H1 (cell line): ENCODE data around the gene SEMA3B. TPM values are rescaled to one million over a fixed set of nuclear protein-coding genes. Genes with fewer than 3 reads are reported as not detected.

ENCODE experiments used
- CTCF ChIA-PET: fragments of 300-600 bp; sonication (Branson Sonifier 250); formaldehyde crosslinking; loops from one replicate; lab custom pipeline; 2021; ENCODE audit not compliant: partially characterized antibody; lab: Charles Lee
- POLR2A ChIA-PET: fragments of 300-600 bp; sonication (Branson Sonifier 250); formaldehyde crosslinking; loops from one replicate; lab custom pipeline; 2021; ENCODE audit warnings: inconsistent platforms; ENCODE audit not compliant: partially characterized antibody; lab: Charles Lee
- DNase-seq, 2 experiments: peaks; one replicate each; pipeline versions ENCODE4 v3.0.0 to v3.0.0-alpha.2; 2010 to 2022; ENCODE audit warnings: low spot score in 2 of 2, low read depth in 1 of 2, mixed read lengths in 1 of 2
- FAIRE-seq: peaks from 2 replicates; lab custom pipeline; 2011; peaks lifted over from hg19 to GRCh38; lab: Jason Lieb, UNC
- H2AFZ ChIP-seq: 2 replicates; pipeline ENCODE4 v1.8.1; 2012; ENCODE audit warnings: low read length, inconsistent platforms
- H2AK5ac ChIP-seq: 2 replicates; pipeline ENCODE4 v1.6.1; 2013; ENCODE audit warnings: low read depth, low read length
- H2BK120ac ChIP-seq: replicated peaks from 2 replicates; pipeline ENCODE3; 2013; ENCODE audit warnings: low read depth, low read length, inconsistent platforms
- H2BK12ac ChIP-seq: 2 replicates; pipeline ENCODE4 v1.6.1; 2013; ENCODE audit warnings: low read depth, low read length
- H2BK15ac ChIP-seq: 2 replicates; pipeline ENCODE4 v1.6.1; 2013; ENCODE audit warnings: low read length
- H2BK20ac ChIP-seq: 2 replicates; pipeline ENCODE4 v1.6.1; 2013; ENCODE audit warnings: low read length
- H2BK5ac ChIP-seq: 2 replicates; pipeline ENCODE4 v1.6.1; 2013; ENCODE audit warnings: low read depth, low read length
- H3K14ac ChIP-seq: 2 replicates; pipeline ENCODE4 v1.6.1; 2013; ENCODE audit warnings: inconsistent platforms; ENCODE audit not compliant: insufficient read length
- H3K18ac ChIP-seq: 2 replicates; pipeline ENCODE4 v1.6.1; 2013; ENCODE audit warnings: low read length; ENCODE audit errors: extremely low read depth
- H3K23ac ChIP-seq: 2 replicates; pipeline ENCODE4 v1.6.1; 2013; ENCODE audit warnings: inconsistent platforms; ENCODE audit not compliant: insufficient read length
- H3K23me2 ChIP-seq: 2 replicates; pipeline ENCODE4 v1.6.1; 2013; ENCODE audit warnings: low read depth, low read length
- H3K27ac ChIP-seq: 2 replicates; pipeline ENCODE4 v1.6.1; 2011; ENCODE audit warnings: low read depth, low read length, inconsistent platforms
- H3K27me3 ChIP-seq, 4 experiments: replicated peaks in 1 of 4; 1 replicate in 1 of 4; 2 replicates in 3 of 4; pipeline versions ENCODE4 v1.6.1 to v1.8.1; 2011 to 2013; ENCODE audit warnings: low read length in 3 of 4, mild to moderate bottlenecking in 3 of 4, inconsistent platforms in 2 of 4, mixed read lengths in 2 of 4, moderate library complexity in 1 of 4; ENCODE audit not compliant: control insufficient read depth in 3 of 4, insufficient read depth in 3 of 4; ENCODE audit errors: extremely low read depth in 1 of 4
- H3K36me3 ChIP-seq, 4 experiments: 2 replicates each; pipeline versions ENCODE4 v1.6.1 to v1.8.1; 2011 to 2013; ENCODE audit warnings: mild to moderate bottlenecking in 4 of 4, low read length in 3 of 4, moderate library complexity in 2 of 4, control low read depth in 1 of 4, inconsistent platforms in 1 of 4; ENCODE audit not compliant: insufficient read depth in 4 of 4, control insufficient read depth in 2 of 4
- H3K4ac ChIP-seq: replicated peaks from 2 replicates; pipeline ENCODE3; 2013; ENCODE audit warnings: low read length, low read depth, mixed read lengths, inconsistent platforms; ENCODE audit not compliant: insufficient read length
- H3K4me1 ChIP-seq, 4 experiments: replicated peaks in 1 of 4; 1 replicate in 1 of 4; 2 replicates in 3 of 4; pipeline versions ENCODE4 v1.6.1 to v1.8.1; 2011 to 2013; ENCODE audit warnings: low read length in 3 of 4, inconsistent platforms in 2 of 4, mixed read lengths in 1 of 4; ENCODE audit not compliant: insufficient read depth in 4 of 4, control insufficient read depth in 3 of 4
- H3K4me2 ChIP-seq, 2 experiments: 2 replicates each; pipeline versions ENCODE4 v1.6.1 to v1.8.1; 2011 to 2013; ENCODE audit warnings: low read depth in 2 of 2, low read length in 2 of 2, control low read depth in 1 of 2, inconsistent platforms in 1 of 2, mild to moderate bottlenecking in 1 of 2; ENCODE audit not compliant: insufficient read depth in 1 of 2
- H3K4me3 ChIP-seq, 4 experiments: fragments of 200-600, 300-600 bp in 1 of 4; sonication (generic), shearing (Covaris generic), sonication (Bioruptor Twin) in 1 of 4; 2 replicates each; pipeline versions ENCODE4 v1.5.1 to v1.8.1; 2011 to 2016; ENCODE audit warnings: low read length in 4 of 4, low read depth in 3 of 4, control low read depth in 2 of 4, inconsistent platforms in 2 of 4, mild to moderate bottlenecking in 2 of 4, mixed read lengths in 1 of 4, moderate library complexity in 1 of 4; ENCODE audit not compliant: insufficient read depth in 2 of 4; ENCODE audit errors: extremely low read depth in 1 of 4
- H3K56ac ChIP-seq: replicated peaks from 2 replicates; pipeline ENCODE3; 2013; ENCODE audit warnings: low read depth, mild to moderate bottlenecking, mixed read lengths, low read length, inconsistent platforms; ENCODE audit not compliant: insufficient read length
- H3K79me1 ChIP-seq: 2 replicates; pipeline ENCODE4 v1.6.1; 2013; ENCODE audit warnings: low read depth, low read length, control low read depth
- H3K79me2 ChIP-seq, 2 experiments: 2 replicates each; pipeline versions ENCODE4 v1.6.1 to v1.8.1; 2012 to 2013; ENCODE audit warnings: low read length in 2 of 2, mild to moderate bottlenecking in 2 of 2, inconsistent platforms in 1 of 2; ENCODE audit not compliant: insufficient read depth in 2 of 2, control insufficient read depth in 1 of 2
- H3K9ac ChIP-seq, 4 experiments: replicated peaks in 1 of 4; 1 replicate in 1 of 4; 2 replicates in 3 of 4; pipeline versions ENCODE4 v1.6.1 to v1.8.1; 2011 to 2013; ENCODE audit warnings: low read depth in 3 of 4, low read length in 3 of 4, control low read depth in 2 of 4, mild to moderate bottlenecking in 2 of 4, moderate library complexity in 2 of 4, inconsistent platforms in 1 of 4; ENCODE audit errors: extremely low read depth in 1 of 4
- H3K9me3 ChIP-seq, 2 experiments: 2 replicates each; pipeline versions ENCODE4 v1.6.1 to v1.8.1; 2012 to 2013; ENCODE audit warnings: mild to moderate bottlenecking in 2 of 2, moderate library complexity in 2 of 2, control low read depth in 1 of 2, inconsistent platforms in 1 of 2, low read depth in 1 of 2, low read length in 1 of 2, mixed read lengths in 1 of 2; ENCODE audit not compliant: insufficient read depth in 2 of 2
- H4K20me1 ChIP-seq, 2 experiments: replicated peaks in 1 of 2; 2 replicates each; pipeline versions ENCODE3 to v1.8.1; 2011 to 2013; ENCODE audit warnings: inconsistent platforms in 2 of 2, low read length in 2 of 2, mild to moderate bottlenecking in 1 of 2; ENCODE audit not compliant: insufficient read depth in 2 of 2, control insufficient read depth in 1 of 2
- H4K5ac ChIP-seq: 2 replicates; pipeline ENCODE4 v1.6.1; 2013; ENCODE audit warnings: low read length, low read depth, mixed read lengths, inconsistent platforms; ENCODE audit not compliant: insufficient read length
- H4K8ac ChIP-seq: 2 replicates; pipeline ENCODE4 v1.8.0; 2013; ENCODE audit warnings: mild to moderate bottlenecking, moderate library complexity, low read length, inconsistent platforms; ENCODE audit not compliant: insufficient read depth; ENCODE audit errors: extremely low read depth
- H4K91ac ChIP-seq: replicated peaks from 2 replicates; pipeline ENCODE3; 2013; ENCODE audit warnings: low read length, mixed read lengths, inconsistent platforms; ENCODE audit not compliant: insufficient read length
- ASH2L ChIP-seq: fragments of 200-600, 300-600 bp; sonication (generic); IDR thresholded peaks from one replicate; pipeline ENCODE4 v1.7.1; 2017; ENCODE audit warnings: low read length
- BCL11A ChIP-seq, 2 experiments: IDR thresholded peaks; one replicate each; pipeline ENCODE4 v1.6.1; 2011; ENCODE audit warnings: low read depth in 2 of 2, low read length in 2 of 2, mild to moderate bottlenecking in 2 of 2
- CEBPB ChIP-seq: IDR thresholded peaks from 2 replicates; pipeline ENCODE4 v1.6.1; 2012; ENCODE audit warnings: low read depth, low read length
- EP300 ChIP-seq, 2 experiments: IDR thresholded peaks; 1 replicate in 1 of 2; 2 replicates in 1 of 2; pipeline ENCODE4 v1.6.1; 2011 to 2012; ENCODE audit warnings: low read depth in 2 of 2, low read length in 2 of 2, mild to moderate bottlenecking in 2 of 2, borderline replicate concordance in 1 of 2, inconsistent platforms in 1 of 2, moderate library complexity in 1 of 2
- FOSL1 ChIP-seq: IDR thresholded peaks from 2 replicates; pipeline ENCODE4 v1.6.1; 2011; ENCODE audit warnings: mild to moderate bottlenecking, low read depth, low read length, moderate library complexity; ENCODE audit not compliant: insufficient read depth
- KDM4A ChIP-seq: IDR thresholded peaks from one replicate; pipeline ENCODE4 v1.7.1; 2012; ENCODE audit warnings: low read depth, mild to moderate bottlenecking, moderate library complexity, low read length, inconsistent platforms; ENCODE audit not compliant: severe bottlenecking
- KDM5A ChIP-seq: fragments of 200-600 bp; IDR thresholded peaks from 2 replicates; pipeline ENCODE4 v1.7.1; 2012; ENCODE audit warnings: mild to moderate bottlenecking, low read length, inconsistent platforms, mixed read lengths
- NRF1 ChIP-seq: IDR thresholded peaks from 2 replicates; pipeline ENCODE4 v1.6.1; 2011; ENCODE audit warnings: mild to moderate bottlenecking, low read depth, low read length, improper control_type of control experiment
- SIX5 ChIP-seq: IDR thresholded peaks from 2 replicates; pipeline ENCODE4 v1.6.1; 2011; ENCODE audit warnings: mild to moderate bottlenecking, low read depth, low read length
- SP1 ChIP-seq: IDR thresholded peaks from 2 replicates; pipeline ENCODE4 v1.6.1; 2011; ENCODE audit warnings: low read depth, low read length
- TAF7 ChIP-seq: optimal IDR thresholded peaks from 2 replicates; pipeline ENCODE3; 2011; ENCODE audit warnings: low read depth, mild to moderate bottlenecking, inconsistent platforms, low read length, moderate library complexity, borderline replicate concordance
- WGBS, 2 experiments: shearing (Covaris generic) in 1 of 2; methylation state at CpG; one replicate each; pipeline versions ENCODE4 v1.1.6 to v1.1.7; 2013 to 2015; ENCODE audit warnings: low lambda C conversion rate in 2 of 2, mixed read lengths in 2 of 2, inconsistent platforms in 1 of 2, low coverage in 1 of 2, missing lambda C conversion rate in 1 of 2; ENCODE audit not compliant: insufficient replicate concordance in 2 of 2, insufficient coverage in 1 of 2, insufficient read length in 1 of 2; ENCODE audit errors: extremely low coverage in 1 of 2, missing lambda C conversion rate in 1 of 2; 5-methylcytosine and 5-hydroxymethylcytosine counted together
- polyA plus RNA-seq, 7 experiments: library from polyadenylated mRNA; depleted of rRNA in 3 of 7; stranded (reverse) in 5 of 7; unstranded in 2 of 7; fragments of >200 nt in 5 of 7; fragments of 200-250 nt in 2 of 7; gene quantifications; 1 replicate in 5 of 7; 2 replicates in 1 of 7; 4 replicates in 1 of 7; pipeline versions ENCODE4 v1.2.1 to v1.2.3, GENCODE V29; 2011 to 2013; ENCODE audit warnings: missing spikeins in 2 of 7, mixed read lengths in 2 of 7
- total RNA-seq: library from RNA; stranded (reverse); fragmentation: NEBNext Ultra II Directional; extraction: Animal tissue kit (Norgen Biotek cat#: 25700); gene quantifications from 2 replicates; pipeline ENCODE4 v1.2.1, GENCODE V29; 2021
- TF ChIP-seq, protein P1 (sequence below): IDR thresholded peaks from 2 replicates; pipeline ENCODE4 v1.6.1; 2012; ENCODE audit warnings: low read length, inconsistent platforms

Gene SEMA3B
- total and polyA plus RNA-seq, 2 of the 8 experiments (the other 6 are each of a cell fraction or from before 2014, with no cell fraction given): 3.0 to 4.7 TPM

DNA sequence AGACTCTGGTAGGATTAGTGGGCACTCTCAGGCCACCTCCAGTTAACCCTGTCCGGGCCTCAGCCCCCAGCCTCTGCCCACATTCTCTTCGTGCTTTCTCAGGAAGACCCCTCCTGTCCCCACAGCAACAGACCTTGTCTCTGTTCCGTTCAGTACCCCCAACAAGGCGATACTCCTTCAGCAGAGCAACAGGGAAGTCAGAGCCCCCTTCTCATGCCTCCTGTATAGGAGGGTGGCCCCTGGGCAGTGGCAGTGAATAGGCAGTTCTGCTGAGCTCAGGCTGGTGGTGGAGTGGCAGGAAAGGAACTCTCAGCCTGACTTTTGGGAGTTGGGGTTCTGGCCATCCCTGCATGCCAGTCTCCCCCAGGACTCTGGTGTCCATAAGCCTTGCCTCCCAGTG is 513 bp downstream of the SEMA3B start:
- ChIA-PET CTCF (interaction anchor here (1.5 to 53.5 kb wide), 5 partner anchors 12 to 75 kb away, joined by 4 to 2149 read pairs (median 58); partner anchors contain the start of genes GNAI2, IFRD2 and SLC38A3), POLR2A (interaction anchor here (1.0 to 4.4 kb wide), 2 partner anchors 10 to 30 kb away, joined by 3 to 35 read pairs; partner anchors contain the start of genes HYAL3 and NAA80)
- H3K4me1 ChIP-seq: peaks cover 0 to 44% (median 32%) of the 10 kb centered on the region in 4 experiments; a peak in 6 of 7 replicates
- DNase-seq: no peak
- no peaks in the 10 kb centered on the region for H3K36me3 ChIP-seq
- H2BK20ac ChIP-seq: peak overlapping the region; percentile 72; the same call in 1 of the 2 replicates
- H3K4me3 ChIP-seq: no peak overlapping the region
- no peak overlapping the region for H3K9ac ChIP-seq
- H3K4ac ChIP-seq: no peak overlapping the region
- no peak overlapping the region for H3K56ac ChIP-seq
- no peak overlapping the region for H3K14ac ChIP-seq
- 80% methylated on average over 4 of the region's 4 CpGs; no CpG with 5 or more reads in 1 of the 2 experiments for WGBS, 2 experiments
- H4K8ac ChIP-seq: no peak overlapping the region; the same call in 1 of the 2 replicates
- 0 out of 2 replicates have a peak overlapping the region, but pooled peaks have one; percentile 39 for H2BK5ac ChIP-seq
- H2AK5ac ChIP-seq: peak overlapping the region; percentile 2
- no peak for FAIRE-seq
- no peak overlapping the region for H3K23ac ChIP-seq
- H3K27ac ChIP-seq: no peak overlapping the region
- H3K9me3 ChIP-seq: no peaks in the 10 kb centered on the region
- H2BK15ac ChIP-seq: peak overlapping the region; percentile 99
- H2BK12ac ChIP-seq: peak overlapping the region; percentile 80; the same call in 1 of the 2 replicates
- H4K91ac ChIP-seq: peak overlapping the region; percentile 68
- peaks cover 2% of the 10 kb centered on the region; the same call in 1 of the 2 replicates for H3K23me2 ChIP-seq
- no peak overlapping the region for H2AFZ ChIP-seq
- no peak overlapping the region for H2BK120ac ChIP-seq
- H3K4me2 ChIP-seq: peak overlapping the region in 1 of 2 experiments; percentile 28; a peak in 1 of 4 replicates
- H3K18ac ChIP-seq: peak overlapping the region; percentile 60
- no peaks in the 10 kb centered on the region for H3K79me1 ChIP-seq
- H4K20me1 ChIP-seq: peaks cover 0 to 1% of the 10 kb centered on the region in 2 experiments
- H4K5ac ChIP-seq: no peak overlapping the region
- H3K27me3 ChIP-seq: peaks cover 10 to 20% (median 15%) of the 10 kb centered on the region in 4 experiments
- no peaks in the 10 kb centered on the region for H3K79me2 ChIP-seq
- TF ChIP-seq BCL11A (IDR thresholded peaks at IDR 0.05; ENCODE audit: low read depth in 2 of 2, low read length in 2 of 2) (no peak), CEBPB (no peak), EP300 (IDR thresholded peaks at IDR 0.05; ENCODE audit: borderline replicate concordance in 1 of 2, low read depth in 2 of 2, low read length in 2 of 2) (no peak), ASH2L (no peak), FOSL1 (no peak), SIX5 (no peak), KDM5A (no peak), SP1 (no peak), KDM4A (no peak), TAF7 (no peak), NRF1 (no peak)
- TF ChIP-seq, protein P1, sequence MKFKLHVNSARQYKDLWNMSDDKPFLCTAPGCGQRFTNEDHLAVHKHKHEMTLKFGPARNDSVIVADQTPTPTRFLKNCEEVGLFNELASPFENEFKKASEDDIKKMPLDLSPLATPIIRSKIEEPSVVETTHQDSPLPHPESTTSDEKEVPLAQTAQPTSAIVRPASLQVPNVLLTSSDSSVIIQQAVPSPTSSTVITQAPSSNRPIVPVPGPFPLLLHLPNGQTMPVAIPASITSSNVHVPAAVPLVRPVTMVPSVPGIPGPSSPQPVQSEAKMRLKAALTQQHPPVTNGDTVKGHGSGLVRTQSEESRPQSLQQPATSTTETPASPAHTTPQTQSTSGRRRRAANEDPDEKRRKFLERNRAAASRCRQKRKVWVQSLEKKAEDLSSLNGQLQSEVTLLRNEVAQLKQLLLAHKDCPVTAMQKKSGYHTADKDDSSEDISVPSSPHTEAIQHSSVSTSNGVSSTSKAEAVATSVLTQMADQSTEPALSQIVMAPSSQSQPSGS: no peak
